Germinal center (tissue), 1 donor: ENCODE data around the gene SLC13A3.

Experiments used
- DNase-seq: peaks from one replicate; pipeline ENCODE4 v3.0.0; 2012; ENCODE audit warnings: mixed read lengths, low spot score

The SLC13A3 gene

GRCh38 chr20:46558511-46558959, 92.7 kb downstream of the SLC13A3 start:
- no peak for DNase-seq

- no peak for DNase-seq
Observed at GRCh38 chr20:46557231-46557956, 93.9 kb downstream of the SLC13A3 start.

GRCh38 chr20:46555370-46555956, 95.8 kb downstream of the SLC13A3 start:
- no peak for DNase-seq

- DNase-seq: no peak
Observed at GRCh38 chr20:46554828-46555227, 96.4 kb downstream of the SLC13A3 start.

GRCh38 chr20:46553926-46554325, 97.3 kb downstream of the SLC13A3 start:
- no peak for DNase-seq

GRCh38 chr20:46552460-46553420, 98.5 kb downstream of the SLC13A3 start:
- DNase-seq: no peak

- DNase-seq: no peak
Observed at GRCh38 chr20:46551522-46552381, 99.5 kb downstream of the SLC13A3 start.

- DNase-seq: no peak
Observed at GRCh38 chr20:46550461-46550860, 100.8 kb downstream of the SLC13A3 start, which contains the start of gene OCSTAMP. Gene OCSTAMP (minus strand): TSS chr20:46550654. CDS start chr20:46550560, 94 bp downstream.

- no peak for DNase-seq
Observed at GRCh38 chr20:46549188-46549972, 101.9 kb downstream of the SLC13A3 start.

- DNase-seq: no peak
Observed at GRCh38 chr20:46548688-46549087, 102.6 kb downstream of the SLC13A3 start.

- DNase-seq: no peak
Observed at GRCh38 chr20:46547995-46548394, 103.3 kb downstream of the SLC13A3 start.

- DNase-seq: no peak
Observed at GRCh38 chr20:46546936-46547335, 104.3 kb downstream of the SLC13A3 start.

- no peak for DNase-seq
Observed at GRCh38 chr20:46546298-46546697, 105.0 kb downstream of the SLC13A3 start.

- DNase-seq: no peak
Observed at GRCh38 chr20:46545827-46546138, 105.5 kb downstream of the SLC13A3 start.

- no peak for DNase-seq
Observed at GRCh38 chr20:46545077-46545826, 106.0 kb downstream of the SLC13A3 start.

GRCh38 chr20:46544576-46544975, 106.7 kb downstream of the SLC13A3 start:
- DNase-seq: no peak

GRCh38 chr20:46543959-46544358, 107.3 kb downstream of the SLC13A3 start:
- no peak for DNase-seq

- DNase-seq: no peak
Observed at GRCh38 chr20:46543033-46543432, 108.2 kb downstream of the SLC13A3 start.

- DNase-seq: no peak
Observed at GRCh38 chr20:46541229-46541935, 109.9 kb downstream of the SLC13A3 start.
